KMS-11 (cell line): Measurements from ENCODE around the gene BCAM.

Experiments
- H2AFZ ChIP-seq: fragments of 200-600 bp; sonication (generic); 2 replicates; pipeline ENCODE4 v1.6.1; 2016; ENCODE audit warnings: antibody characterized with exemption, mixed run types, low read depth
- H3K27ac ChIP-seq: fragments of 200-600 bp; sonication (generic); 2 replicates; pipeline ENCODE4 v1.6.1; 2016; ENCODE audit warnings: mild to moderate bottlenecking, mixed run types
- H3K27me3 ChIP-seq: fragments of 200-600 bp; sonication (generic); 2 replicates; pipeline ENCODE4 v1.6.1; 2017; ENCODE audit warnings: mild to moderate bottlenecking, low read depth, mixed run types, moderate library complexity; ENCODE audit not compliant: insufficient read depth
- H3K36me3 ChIP-seq: fragments of 200-600 bp; sonication (generic); 2 replicates; pipeline ENCODE4 v1.6.1; 2017; ENCODE audit warnings: mild to moderate bottlenecking, mixed run types; ENCODE audit not compliant: insufficient read depth
- H3K4me1 ChIP-seq: fragments of 200-600 bp; sonication (generic); 2 replicates; pipeline ENCODE4 v1.6.1; 2016; ENCODE audit warnings: mild to moderate bottlenecking, low read depth, mixed run types; ENCODE audit not compliant: poor library complexity, severe bottlenecking
- H3K4me2 ChIP-seq: fragments of 200-600 bp; sonication (generic); 2 replicates; pipeline ENCODE4 v1.7.0; 2016; ENCODE audit warnings: mild to moderate bottlenecking, mixed run types
- H3K4me3 ChIP-seq: fragments of 200-600 bp; sonication (generic); IDR thresholded peaks from 2 replicates; pipeline ENCODE4 v1.6.1; 2017; ENCODE audit warnings: low read depth, low read length, mixed read lengths; ENCODE audit not compliant: insufficient read depth
- H3K79me2 ChIP-seq: fragments of 200-600 bp; sonication (generic); 2 replicates; pipeline ENCODE4 v1.6.1; 2016; ENCODE audit warnings: low read depth, mixed run types; ENCODE audit not compliant: insufficient read depth
- H3K9ac ChIP-seq: fragments of 200-600 bp; sonication (generic); 2 replicates; pipeline ENCODE4 v1.6.1; 2016; ENCODE audit warnings: mild to moderate bottlenecking, mixed run types
- H4K20me1 ChIP-seq: fragments of 200-600 bp; sonication (generic); 2 replicates; pipeline ENCODE4 v1.6.1; 2016; ENCODE audit warnings: mild to moderate bottlenecking, mixed run types; ENCODE audit not compliant: insufficient read depth
- TF ChIP-seq, protein P1 (sequence below): fragments of 200-600 bp; sonication (generic); conservative IDR thresholded peaks from 2 replicates; pipeline ENCODE4 v1.6.1; 2017; ENCODE audit warnings: low read depth, mild to moderate bottlenecking, antibody characterized with exemption, low read length, moderate library complexity, mixed read lengths

Gene BCAM

GRCh38 chr19:44816301-44816700, 7.4 kb downstream of the BCAM start:
- H3K27me3 ChIP-seq, result peaks cover 37% of the 10 kb centered on the region
- H3K4me1 ChIP-seq, result no peaks in the 10 kb centered on the region
- H3K4me3 ChIP-seq, result no peak overlapping the region
- H3K79me2 ChIP-seq, result no peaks in the 10 kb centered on the region
- H3K36me3 ChIP-seq, result no peaks in the 10 kb centered on the region
- no peak overlapping the region for H2AFZ ChIP-seq
- no peaks in the 10 kb centered on the region for H4K20me1 ChIP-seq
- no peak overlapping the region for H3K4me2 ChIP-seq
- TF ChIP-seq, protein P1, sequence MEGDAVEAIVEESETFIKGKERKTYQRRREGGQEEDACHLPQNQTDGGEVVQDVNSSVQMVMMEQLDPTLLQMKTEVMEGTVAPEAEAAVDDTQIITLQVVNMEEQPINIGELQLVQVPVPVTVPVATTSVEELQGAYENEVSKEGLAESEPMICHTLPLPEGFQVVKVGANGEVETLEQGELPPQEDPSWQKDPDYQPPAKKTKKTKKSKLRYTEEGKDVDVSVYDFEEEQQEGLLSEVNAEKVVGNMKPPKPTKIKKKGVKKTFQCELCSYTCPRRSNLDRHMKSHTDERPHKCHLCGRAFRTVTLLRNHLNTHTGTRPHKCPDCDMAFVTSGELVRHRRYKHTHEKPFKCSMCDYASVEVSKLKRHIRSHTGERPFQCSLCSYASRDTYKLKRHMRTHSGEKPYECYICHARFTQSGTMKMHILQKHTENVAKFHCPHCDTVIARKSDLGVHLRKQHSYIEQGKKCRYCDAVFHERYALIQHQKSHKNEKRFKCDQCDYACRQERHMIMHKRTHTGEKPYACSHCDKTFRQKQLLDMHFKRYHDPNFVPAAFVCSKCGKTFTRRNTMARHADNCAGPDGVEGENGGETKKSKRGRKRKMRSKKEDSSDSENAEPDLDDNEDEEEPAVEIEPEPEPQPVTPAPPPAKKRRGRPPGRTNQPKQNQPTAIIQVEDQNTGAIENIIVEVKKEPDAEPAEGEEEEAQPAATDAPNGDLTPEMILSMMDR, result no peak
- H3K9ac ChIP-seq, result no peak overlapping the region
- no peak overlapping the region for H3K27ac ChIP-seq

GRCh38 chr19:44817725-44818465, 9.0 kb downstream of the BCAM start:
- Histone ChIP-seq H3K36me3 (no peaks in the 10 kb centered on the region), H3K79me2 (no peaks in the 10 kb centered on the region), H3K9ac (no peak overlapping the region), H3K27me3 (peaks cover 47% of the 10 kb centered on the region), H2AFZ (no peak overlapping the region), H3K27ac (no peak overlapping the region), H3K4me2 (no peak overlapping the region), H4K20me1 (no peaks in the 10 kb centered on the region), H3K4me1 (no peaks in the 10 kb centered on the region), H3K4me3 (no peak overlapping the region)
- TF ChIP-seq, protein P1, result no peak

- H3K27me3 ChIP-seq, result peaks cover 52% of the 10 kb centered on the region
- no peak overlapping the region for H3K4me2 ChIP-seq
- no peak overlapping the region for H3K4me3 ChIP-seq
- H4K20me1 ChIP-seq, result no peaks in the 10 kb centered on the region
- H3K36me3 ChIP-seq, result no peaks in the 10 kb centered on the region
- H3K79me2 ChIP-seq, result no peaks in the 10 kb centered on the region
- TF ChIP-seq, protein P1, result no peak
- H3K9ac ChIP-seq, result no peak overlapping the region
- no peak overlapping the region for H2AFZ ChIP-seq
- no peak overlapping the region for H3K27ac ChIP-seq
- no peaks in the 10 kb centered on the region for H3K4me1 ChIP-seq
Measured at GRCh38 chr19:44818466-44819031, 9.6 kb downstream of the BCAM start.

DNA sequence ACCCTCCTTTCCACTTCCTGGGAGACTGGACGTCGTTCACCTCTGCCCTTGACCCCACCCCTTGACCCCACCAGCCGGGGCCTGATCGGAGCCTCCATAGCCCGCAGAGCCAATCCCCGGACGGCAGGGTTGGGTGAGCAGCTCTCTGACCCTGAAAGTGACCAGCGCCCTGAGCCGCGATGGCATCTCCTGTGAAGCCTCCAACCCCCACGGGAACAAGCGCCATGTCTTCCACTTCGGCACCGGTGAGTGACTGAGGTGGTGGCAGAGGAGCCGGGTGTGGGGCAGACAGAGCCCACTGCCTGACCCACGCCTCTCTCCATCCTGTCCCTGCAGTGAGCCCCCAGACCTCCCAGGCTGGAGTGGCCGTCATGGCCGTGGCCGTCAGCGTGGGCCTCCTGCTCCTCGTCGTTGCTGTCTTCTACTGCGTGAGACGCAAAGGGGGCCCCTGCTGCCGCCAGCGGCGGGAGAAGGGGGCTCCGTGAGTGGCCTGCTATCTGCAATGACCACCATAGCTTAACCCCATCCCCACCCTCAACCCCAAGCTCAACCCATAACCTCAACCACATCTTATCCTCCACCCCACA, 10.4 kb downstream of the BCAM start:
- H3K27ac ChIP-seq, result no peak overlapping the region
- H2AFZ ChIP-seq, result no peak overlapping the region
- TF ChIP-seq, protein P1, result no peak
- H3K27me3 ChIP-seq, result peaks cover 56% of the 10 kb centered on the region
- H4K20me1 ChIP-seq, result no peaks in the 10 kb centered on the region
- no peak overlapping the region for H3K4me2 ChIP-seq
- no peak overlapping the region for H3K4me3 ChIP-seq
- H3K9ac ChIP-seq, result no peak overlapping the region
- no peaks in the 10 kb centered on the region for H3K4me1 ChIP-seq
- no peaks in the 10 kb centered on the region for H3K36me3 ChIP-seq
- no peaks in the 10 kb centered on the region for H3K79me2 ChIP-seq
